Panc1 (cell line): ENCODE measurements around the gene ADAM23.

Source experiments
- CTCF ChIP-seq: fragments of 450-650 bp; IDR thresholded peaks from 2 replicates; pipeline ENCODE4 v1.5.1; 2017; ENCODE audit warnings: mild to moderate bottlenecking
- POLR2AphosphoS5 ChIP-seq: IDR thresholded peaks from 2 replicates; pipeline ENCODE4 v1.6.1; 2012; ENCODE audit warnings: mild to moderate bottlenecking, low read depth, low read length, moderate library complexity
- REST ChIP-seq, 2 experiments: IDR thresholded peaks; 2 replicates each; pipeline ENCODE4 v1.6.1; 2011 to 2012; ENCODE audit warnings: low read depth in 2 of 2, control low read depth in 1 of 2, low read length in 1 of 2, mild to moderate bottlenecking in 1 of 2, moderate library complexity in 1 of 2; ENCODE audit not compliant: insufficient read depth in 1 of 2
- SIN3A ChIP-seq: IDR thresholded peaks from 2 replicates; pipeline ENCODE4 v1.6.1; 2012; ENCODE audit warnings: low read depth, mild to moderate bottlenecking, low read length, moderate library complexity, borderline replicate concordance; ENCODE audit not compliant: insufficient read depth
- TCF7L2 ChIP-seq: IDR thresholded peaks from 2 replicates; pipeline ENCODE4 v1.6.1; 2011; ENCODE audit warnings: mild to moderate bottlenecking, low read depth, low read length, inconsistent platforms

GRCh38 chr2:206584323-206585116 is 141.2 kb downstream of the ADAM23 start:
- TF ChIP-seq TCF7L2 (no peak), CTCF (no peak), POLR2AphosphoS5 (no peak), REST (IDR thresholded peaks at IDR 0.05; ENCODE audit: insufficient read depth in 1 of 2, low read depth in 2 of 2, low read length in 1 of 2) (no peak), SIN3A (no peak)
